ENCODE results near the gene TC2N.

The TC2N gene

GRCh38 chr14:91877376-91877915, 10.1 kb upstream of the TC2N start:
- Histone ChIP-seq H3K36me3 (no peaks in the 10 kb centered on the region), H3K9me3 (no peaks in the 10 kb centered on the region), H3K27ac (no peak overlapping the region), H3K27me3 (no peaks in the 10 kb centered on the region), H3K4me3 (ENCODE audit: low read depth in 1 of 2, low read length in 1 of 2) (no peak overlapping the region), H3K4me1 (ENCODE audit: control insufficient read depth in 1 of 2, insufficient read depth in 1 of 2, low read depth in 1 of 2, low read length in 1 of 2) (peaks cover 15 to 16% of the 10 kb centered on the region in 2 experiments)
- TF ChIP-seq, protein P1, sequence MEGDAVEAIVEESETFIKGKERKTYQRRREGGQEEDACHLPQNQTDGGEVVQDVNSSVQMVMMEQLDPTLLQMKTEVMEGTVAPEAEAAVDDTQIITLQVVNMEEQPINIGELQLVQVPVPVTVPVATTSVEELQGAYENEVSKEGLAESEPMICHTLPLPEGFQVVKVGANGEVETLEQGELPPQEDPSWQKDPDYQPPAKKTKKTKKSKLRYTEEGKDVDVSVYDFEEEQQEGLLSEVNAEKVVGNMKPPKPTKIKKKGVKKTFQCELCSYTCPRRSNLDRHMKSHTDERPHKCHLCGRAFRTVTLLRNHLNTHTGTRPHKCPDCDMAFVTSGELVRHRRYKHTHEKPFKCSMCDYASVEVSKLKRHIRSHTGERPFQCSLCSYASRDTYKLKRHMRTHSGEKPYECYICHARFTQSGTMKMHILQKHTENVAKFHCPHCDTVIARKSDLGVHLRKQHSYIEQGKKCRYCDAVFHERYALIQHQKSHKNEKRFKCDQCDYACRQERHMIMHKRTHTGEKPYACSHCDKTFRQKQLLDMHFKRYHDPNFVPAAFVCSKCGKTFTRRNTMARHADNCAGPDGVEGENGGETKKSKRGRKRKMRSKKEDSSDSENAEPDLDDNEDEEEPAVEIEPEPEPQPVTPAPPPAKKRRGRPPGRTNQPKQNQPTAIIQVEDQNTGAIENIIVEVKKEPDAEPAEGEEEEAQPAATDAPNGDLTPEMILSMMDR (IDR thresholded peaks at IDR 0.05), result no peak

DNA sequence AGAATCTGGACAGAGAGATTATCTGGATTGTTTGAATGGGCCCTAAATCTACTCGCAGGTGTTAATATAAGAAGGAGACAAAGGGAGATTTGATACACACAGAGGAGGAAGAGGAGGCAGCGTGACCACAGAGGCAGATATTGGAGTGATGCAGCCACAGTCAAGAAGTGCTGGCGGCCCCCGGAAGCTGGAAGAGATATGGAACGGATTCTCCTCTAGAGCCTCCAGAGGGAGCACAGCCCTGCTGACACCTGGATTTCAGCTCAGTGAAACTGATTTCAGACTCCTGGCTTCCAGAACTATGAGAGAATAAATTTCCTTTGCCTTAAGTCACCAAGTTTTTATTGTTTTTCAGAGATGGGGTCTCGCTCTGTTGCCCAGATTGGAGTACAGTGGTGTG, 9.2 kb upstream of the TC2N start:
- H3K27ac ChIP-seq, result no peak overlapping the region
- H3K9me3 ChIP-seq, result no peaks in the 10 kb centered on the region
- TF ChIP-seq, protein P1 (IDR thresholded peaks at IDR 0.05), result no peak

DNA sequence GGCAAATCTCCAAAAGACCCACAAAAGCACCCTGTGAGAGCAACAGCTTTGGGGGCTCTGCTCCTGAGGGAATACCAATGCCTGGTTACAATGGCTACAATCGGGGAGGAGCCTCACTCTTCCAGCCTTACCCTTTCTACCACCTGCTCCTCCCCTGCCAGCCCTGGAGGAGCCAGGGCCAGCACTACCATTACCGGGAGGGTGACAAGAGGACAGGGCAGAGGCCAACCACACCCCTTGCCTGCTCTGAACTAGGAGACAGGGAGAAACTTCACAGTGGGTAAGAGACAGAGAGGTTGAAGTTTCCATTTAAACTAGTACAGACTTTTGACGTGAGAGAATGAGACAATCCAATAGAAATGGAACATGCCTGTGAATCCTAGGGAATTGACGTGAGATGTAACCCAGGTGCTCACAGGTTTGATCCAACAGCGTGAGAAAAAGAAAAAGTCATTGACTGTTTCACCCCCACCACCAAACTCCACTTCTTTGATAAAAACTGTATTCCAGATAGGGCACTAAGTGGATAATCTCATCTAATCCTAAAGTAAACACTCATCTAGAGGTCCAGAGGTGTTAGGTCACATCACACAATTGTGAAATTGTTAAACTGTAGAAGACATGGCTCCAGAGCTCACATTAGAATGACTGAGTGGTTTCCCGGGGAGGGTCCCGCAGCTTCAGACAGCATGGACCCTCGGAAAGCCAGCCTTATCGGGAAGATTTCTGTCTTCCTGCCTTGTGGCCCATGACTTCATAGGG, 8.4 kb upstream of the TC2N start:
- no peaks in the 10 kb centered on the region for H3K36me3 ChIP-seq
- TF ChIP-seq, protein P1 (IDR thresholded peaks at IDR 0.05), result no peak

More for the DNA sequence above, 9.2 kb upstream of the TC2N start:
- no peaks in the 10 kb centered on the region for H3K36me3 ChIP-seq
- H3K4me1 ChIP-seq (ENCODE audit: control insufficient read depth in 1 of 2, insufficient read depth in 1 of 2, low read depth in 1 of 2, low read length in 1 of 2), result peaks cover 21 to 22% of the 10 kb centered on the region in 2 experiments
- H3K4me3 ChIP-seq (ENCODE audit: low read depth in 1 of 2, low read length in 1 of 2), result no peak overlapping the region
- no peaks in the 10 kb centered on the region for H3K27me3 ChIP-seq

DNA sequence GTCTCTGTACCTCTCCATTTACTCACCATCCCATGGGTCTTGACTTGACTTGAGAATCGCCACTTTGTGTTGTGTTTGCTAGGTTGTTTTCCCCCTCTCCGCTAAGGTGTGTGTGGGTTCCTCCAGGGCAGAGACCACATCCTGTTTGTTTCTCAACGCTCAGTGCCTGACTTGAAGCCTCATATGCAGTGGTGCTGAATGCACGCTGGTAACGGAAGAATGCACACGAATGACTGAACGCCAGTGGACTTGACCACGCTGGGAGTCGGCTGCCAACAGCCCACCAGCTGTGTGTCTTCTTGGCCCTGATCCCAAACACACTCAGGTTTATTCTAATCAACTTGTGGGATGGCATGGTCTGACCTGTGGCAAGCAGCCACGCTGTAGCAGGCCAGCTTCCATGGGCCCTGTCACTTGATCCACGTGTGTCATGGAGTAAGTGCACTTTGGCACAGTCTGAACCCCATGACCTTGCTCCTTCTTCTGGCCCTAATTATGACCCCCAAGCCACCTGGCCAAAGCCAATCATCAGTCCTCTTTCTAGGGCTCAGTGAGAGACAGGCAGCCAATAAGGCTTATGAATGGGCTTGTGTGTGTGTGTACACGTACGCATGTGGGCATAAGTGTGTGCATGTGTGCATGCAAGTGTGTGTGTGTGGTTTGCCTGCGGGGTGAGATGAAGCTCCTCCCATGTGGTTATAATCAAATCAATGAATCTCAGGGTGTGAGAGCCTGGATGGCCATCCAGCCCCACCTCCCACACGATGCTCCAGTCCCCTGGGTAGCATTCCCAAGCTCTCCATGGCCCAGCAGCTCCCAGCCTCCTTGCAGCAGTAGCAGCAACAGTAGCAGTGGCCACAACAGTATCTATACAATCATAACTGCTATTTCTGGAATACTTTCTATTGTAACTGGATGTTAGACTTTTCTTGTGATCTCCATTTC, 6.4 kb upstream of the TC2N start:
- Histone ChIP-seq H3K36me3 (no peaks in the 10 kb centered on the region), H3K27me3 (no peaks in the 10 kb centered on the region), H3K4me1 (ENCODE audit: control insufficient read depth in 1 of 2, insufficient read depth in 1 of 2, low read depth in 1 of 2, low read length in 1 of 2) (peaks cover 21 to 22% of the 10 kb centered on the region in 2 experiments), H3K27ac (no peak overlapping the region), H3K9me3 (no peaks in the 10 kb centered on the region), H3K4me3 (ENCODE audit: low read depth in 1 of 2, low read length in 1 of 2) (no peak overlapping the region)
- TF ChIP-seq, protein P1 (IDR thresholded peaks at IDR 0.05), result no peak

More for the DNA sequence above, 8.4 kb upstream of the TC2N start:
- Histone ChIP-seq H3K4me3 (ENCODE audit: low read depth in 1 of 2, low read length in 1 of 2) (no peak overlapping the region), H3K27me3 (no peaks in the 10 kb centered on the region), H3K27ac (no peak overlapping the region), H3K9me3 (no peaks in the 10 kb centered on the region), H3K4me1 (ENCODE audit: control insufficient read depth in 1 of 2, insufficient read depth in 1 of 2, low read depth in 1 of 2, low read length in 1 of 2) (peaks cover 21 to 22% of the 10 kb centered on the region in 2 experiments)
